GM19452 (cell line): ENCODE results near the gene STXBP6.
"Not testable (repeated sequence)": the region's sequence is repeated elsewhere in the genome, so short reads cannot be mapped to it uniquely, and the experiment has no call there.

Experiments
- ATAC-seq: cut with Tn5 transposase; IDR thresholded peaks from one replicate; pipeline ENCODE4 v1.9.1; 2021; ENCODE audit not compliant: unreplicated experiment

The STXBP6 gene

DNA sequence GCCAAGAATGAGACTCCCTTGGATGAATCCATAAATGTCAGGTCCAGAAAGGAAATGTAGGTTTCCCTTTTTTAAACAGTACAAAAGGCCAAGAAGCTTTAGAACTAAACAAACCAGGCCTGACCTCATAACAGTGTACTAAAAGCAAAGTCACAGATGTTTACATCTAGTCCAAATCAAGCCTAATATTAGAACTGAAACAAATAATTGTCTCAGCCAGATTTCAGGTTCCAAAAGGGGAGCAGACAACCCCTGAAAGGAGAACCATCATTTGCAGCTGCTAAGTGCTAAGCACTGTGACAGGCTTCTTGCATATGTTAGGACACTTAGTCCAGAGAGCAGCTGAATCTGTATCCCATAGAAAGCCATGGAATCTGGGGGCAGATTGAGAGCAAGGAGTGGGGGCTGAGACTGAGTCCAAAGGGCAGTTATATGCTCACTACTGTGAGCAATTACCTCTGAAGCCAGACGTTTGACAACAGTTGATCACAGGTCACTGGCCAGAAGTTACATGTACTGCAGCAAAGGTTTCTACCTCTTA is 90.1 kb downstream of the STXBP6 start:
- peak; percentile 75 for ATAC-seq

DNA sequence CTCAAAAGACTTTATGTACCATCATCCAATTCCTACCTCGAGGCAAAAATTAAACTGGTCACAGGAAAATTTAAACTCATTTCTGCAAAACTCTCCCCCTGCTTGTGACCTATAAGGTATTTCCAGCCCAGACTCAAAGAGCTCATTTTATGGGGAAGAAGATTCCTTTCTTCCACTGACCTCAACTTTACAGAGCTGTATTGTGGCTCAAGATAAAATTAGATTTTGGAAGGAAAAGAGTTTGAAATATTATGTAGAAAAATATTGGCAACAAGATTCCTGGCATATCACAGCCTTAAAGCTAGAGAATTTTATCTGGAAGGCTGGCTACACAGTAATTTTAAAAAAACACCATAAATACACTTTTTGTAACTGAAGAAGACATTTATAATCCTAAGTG is 91.7 kb downstream of the STXBP6 start:
- no peak for ATAC-seq

DNA sequence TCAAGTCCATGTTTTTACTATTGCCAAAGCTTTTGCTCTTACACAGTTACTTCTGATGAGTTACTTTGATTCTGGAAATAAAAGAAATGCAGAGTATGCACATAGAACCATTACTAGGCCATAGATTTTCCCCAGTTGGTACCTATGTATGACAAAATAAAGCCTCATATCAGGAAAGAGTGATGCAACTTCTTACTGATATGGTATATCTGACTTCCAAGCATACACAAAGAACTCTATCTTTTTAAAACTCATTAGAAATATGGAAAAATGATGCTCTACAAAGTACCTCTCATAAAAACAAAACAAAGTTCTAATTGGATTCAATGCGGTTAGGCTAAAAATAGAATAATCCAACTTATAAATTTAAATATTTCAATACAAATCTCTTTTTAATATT is 92.1 kb downstream of the STXBP6 start:
- no peak for ATAC-seq

DNA sequence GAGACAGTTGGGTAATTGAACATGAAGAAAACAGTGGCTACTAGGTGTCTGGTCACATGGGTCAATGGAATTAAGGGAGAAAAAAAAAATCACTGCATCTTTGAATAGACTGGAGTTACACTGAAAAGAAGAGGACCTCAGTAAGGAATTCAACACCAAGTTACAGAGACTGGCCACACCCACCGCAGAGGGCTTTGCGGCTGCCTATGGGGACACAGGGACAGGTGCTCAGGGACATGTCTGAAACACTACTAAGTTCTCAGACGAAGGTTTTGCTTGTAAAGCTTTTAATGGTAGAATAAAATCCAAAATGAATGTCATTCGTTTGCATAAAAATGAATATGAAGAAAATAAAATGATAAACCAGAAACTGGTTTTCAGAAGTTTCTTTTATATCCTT is 93.8 kb downstream of the STXBP6 start:
- no peak for ATAC-seq

DNA sequence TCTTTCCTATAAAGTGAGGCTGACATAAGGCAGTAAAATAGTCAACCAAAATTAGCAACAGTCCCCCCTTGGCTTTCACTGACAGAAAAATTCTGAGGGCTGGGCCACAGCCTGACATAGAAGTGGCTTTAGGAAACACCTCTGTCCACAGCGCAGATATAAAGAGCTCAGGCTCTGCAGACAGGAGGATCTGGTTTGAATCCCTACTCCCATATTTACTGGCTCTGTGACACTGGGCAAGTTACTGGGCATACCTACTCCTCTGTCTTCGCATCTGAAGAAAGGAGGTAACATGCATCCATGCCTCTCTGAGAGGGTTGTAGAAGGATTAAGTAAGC is 95.3 kb downstream of the STXBP6 start:
- no peak for ATAC-seq

DNA sequence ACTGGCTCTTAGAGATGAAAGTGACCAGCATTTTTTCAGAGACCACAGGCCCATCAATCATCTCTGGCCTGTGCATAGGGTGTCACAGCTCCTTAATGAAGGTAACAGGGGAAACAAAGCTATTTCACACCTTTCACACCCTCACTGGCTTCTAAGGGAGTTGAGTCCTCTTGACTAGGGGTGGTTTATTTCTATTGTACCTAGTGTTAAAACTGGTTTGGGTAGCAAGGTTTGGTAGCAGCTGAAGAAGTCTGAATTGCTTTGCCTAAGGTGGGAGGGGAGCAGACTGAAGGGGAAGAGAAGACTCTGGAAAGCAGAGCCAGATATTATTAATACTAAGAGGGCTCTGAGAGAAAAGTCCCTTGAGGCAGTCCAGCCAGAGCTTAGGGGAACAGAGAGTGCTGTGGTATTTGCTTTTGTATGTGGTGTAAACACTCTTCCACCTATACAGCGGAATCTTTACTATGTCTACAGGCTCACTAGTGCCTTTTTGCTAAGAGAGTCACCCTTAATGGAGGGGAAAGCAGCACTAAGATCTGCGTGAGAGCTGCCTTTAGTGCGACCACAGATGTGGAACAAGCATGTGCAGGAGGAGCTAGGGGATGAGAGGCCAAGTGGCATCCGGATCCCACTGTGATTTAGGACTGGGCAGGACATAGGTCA is 95.8 kb downstream of the STXBP6 start:
- ATAC-seq = peak; percentile 84

DNA sequence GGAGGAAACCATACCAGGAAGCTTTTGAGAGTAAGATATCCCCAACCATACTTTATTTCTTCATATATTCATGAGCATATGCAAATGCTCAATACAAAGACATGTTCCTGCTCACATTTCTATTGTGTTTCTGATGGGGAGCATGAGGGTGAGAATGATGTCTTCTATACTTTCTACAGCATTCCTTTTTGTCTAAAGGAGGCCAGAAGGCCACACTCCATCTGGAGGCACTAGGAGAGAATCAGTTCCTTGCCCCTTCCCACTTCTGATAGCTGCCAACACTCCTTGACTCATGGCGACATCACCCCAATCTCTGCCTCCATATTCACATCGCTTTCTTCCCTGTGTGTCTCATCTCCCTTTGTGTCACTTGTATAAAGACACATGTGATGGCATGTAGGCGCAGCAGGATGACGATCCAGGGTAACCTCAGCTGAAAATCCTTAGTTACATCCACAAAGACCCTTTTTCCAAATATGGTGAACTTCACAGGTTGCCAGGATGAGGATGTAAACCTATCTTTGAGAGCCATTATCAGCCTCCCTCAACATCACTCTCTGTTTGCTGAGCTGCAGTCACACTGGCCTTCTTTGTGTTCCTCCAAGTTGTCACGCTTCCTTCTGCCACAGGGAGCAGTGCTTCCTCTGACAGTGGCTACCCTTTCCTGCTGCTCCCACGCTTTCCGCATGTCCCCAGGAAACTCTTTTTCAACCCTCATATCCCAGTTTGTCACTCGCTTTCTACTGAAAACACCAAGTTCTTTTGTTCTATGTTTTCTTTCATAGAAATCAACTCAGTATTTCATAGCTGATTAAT is 96.9 kb downstream of the STXBP6 start:
- ATAC-seq = no peak

DNA sequence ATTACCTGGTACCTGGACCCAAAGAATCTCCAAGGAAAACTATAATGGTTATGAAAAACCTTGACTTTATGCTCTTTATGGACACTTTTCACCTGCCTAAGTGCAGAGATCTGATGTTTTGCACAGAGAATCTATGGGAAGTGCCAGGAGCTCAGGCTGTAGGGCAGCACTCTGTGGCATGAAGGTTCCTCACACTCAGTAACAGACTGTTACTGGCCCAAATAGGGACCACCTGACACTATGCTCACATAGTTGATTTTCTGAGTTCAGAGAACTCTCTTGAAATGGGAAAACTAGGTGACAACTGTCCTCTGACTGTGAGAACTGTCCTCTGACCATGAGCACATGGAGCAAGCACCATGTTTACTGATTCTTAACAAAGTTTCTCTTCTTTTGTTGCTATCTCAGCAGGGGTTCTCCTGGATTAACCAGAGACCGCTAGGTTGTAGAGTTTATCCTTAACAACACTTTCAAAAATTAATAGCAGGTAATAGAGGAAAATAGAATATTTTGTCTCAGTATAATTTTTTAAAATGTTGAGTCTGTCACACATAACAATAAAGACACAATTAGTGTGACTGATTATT is 101.6 kb downstream of the STXBP6 start:
- ATAC-seq = no peak

DNA sequence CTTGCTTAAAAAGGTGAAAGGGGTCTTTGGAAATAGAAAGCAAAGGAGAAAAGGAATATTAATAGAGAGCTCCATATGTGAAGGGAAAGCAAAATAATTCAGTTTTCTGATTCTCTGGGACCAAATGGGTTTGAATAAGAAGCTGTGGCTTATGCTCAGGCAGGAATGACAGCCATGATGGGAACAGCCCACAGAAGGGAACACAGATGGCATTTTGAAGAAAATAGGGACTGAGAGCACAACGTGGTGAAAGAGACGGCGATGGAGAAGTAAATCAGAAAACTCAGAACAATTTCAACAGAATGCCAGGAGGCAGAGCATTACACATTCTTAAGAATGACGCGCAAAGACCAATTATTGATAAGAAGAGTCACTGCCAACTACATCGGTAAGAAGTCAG is 102.8 kb downstream of the STXBP6 start:
- no peak for ATAC-seq

DNA sequence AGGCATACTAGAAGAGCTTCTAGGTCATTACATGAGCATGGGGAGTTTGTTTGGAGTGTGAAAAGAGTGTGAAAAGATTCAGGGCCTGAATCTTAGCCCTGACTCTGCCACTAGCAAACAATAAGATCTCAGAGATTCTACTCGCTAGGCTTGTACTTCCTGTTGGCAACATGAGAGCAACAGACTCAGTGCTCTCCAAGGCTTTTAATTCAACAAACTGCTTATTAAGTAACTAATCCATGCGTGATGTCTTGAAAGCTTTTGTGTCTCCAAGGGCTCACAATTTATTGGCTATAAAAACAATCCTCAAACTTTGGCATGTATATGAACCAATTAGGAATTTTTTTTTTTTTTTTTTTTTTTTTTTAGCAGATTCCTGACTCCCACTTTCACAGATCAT is 105.1 kb downstream of the STXBP6 start:
- ATAC-seq = no peak

DNA sequence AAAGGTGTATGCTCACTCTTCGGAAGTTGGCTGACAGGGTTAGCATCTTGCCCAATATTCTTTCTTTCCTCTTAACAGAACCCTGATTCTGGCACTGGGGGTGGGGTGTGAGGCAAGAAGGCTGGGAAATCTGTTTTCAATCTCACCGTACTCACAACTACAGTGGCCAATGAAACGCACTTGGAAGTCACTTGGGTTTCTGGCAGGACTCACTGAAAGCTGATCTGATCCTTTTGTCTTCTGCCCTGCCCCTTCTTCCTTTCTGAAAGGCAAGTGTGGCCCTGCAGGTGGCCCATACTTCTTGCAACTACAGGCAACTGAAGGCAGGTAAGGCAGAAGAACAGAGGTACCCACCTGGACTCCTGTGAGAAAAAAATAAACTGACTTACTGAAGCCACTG is 106.9 kb downstream of the STXBP6 start:
- ATAC-seq = no peak

DNA sequence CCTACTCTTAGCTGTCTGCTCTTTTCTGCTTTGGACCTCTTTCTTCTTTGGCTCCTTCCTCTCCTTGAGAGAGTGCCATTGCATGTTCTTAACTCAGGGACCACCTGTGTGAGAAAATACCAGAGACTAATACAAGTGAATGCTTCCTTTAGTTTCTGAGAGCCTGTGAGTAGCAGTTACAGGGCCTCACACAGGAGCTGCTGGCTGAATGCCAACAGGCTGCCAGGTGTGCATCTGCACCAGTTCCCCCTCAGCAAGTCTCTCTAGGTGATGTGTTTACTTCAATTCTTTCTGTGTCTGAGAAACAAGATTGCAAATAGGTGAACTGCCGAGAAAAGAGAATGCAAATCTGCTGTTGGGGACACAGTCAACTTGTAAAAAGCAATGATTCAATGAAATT is 108.2 kb downstream of the STXBP6 start:
- ATAC-seq = no peak

DNA sequence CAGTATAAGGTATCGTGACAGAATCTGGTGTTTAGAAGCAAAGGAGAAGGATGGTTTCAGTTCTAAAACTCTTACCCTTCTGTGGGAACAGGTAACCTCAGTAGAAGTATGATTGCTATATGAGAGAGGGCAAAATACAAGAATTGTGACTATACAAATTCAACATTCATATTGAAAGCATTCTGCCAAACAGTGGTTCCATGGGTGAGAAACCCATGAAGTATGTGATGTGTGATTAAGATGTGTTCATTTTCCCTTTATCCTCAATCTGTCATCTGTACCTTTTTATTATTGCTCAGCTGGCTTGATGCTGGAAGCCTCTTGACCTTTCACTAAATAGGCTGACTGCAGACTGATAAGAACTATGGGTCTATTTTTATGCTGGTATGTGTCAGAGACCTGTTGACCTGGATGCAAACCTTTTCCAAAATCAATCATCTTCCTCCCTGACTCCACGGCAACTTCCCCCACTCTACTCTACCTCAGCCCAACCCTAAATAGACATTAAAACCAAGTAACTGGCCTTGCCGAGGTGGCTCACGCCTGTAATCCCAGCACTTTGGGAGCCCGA is 109.6 kb downstream of the STXBP6 start:
- no peak for ATAC-seq

DNA sequence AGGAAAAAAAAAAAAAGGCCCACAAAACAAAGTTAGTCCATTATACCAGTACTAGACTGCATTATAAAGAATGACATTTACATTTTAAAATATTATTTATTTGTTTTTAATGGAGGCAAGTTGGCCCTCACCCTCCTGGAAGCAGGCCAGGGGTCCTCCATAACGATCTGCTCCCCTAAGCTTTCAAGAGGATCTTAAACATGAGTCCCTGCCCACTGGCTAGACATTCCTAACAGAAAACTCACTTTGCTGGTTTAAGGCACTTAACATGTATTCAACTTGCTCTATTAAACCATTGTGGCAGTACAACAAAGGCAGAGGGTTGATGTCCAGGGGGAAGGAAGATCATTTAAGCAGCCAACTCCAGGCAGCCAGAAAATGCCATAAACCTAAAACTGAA is 111.4 kb downstream of the STXBP6 start:
- ATAC-seq = no peak

DNA sequence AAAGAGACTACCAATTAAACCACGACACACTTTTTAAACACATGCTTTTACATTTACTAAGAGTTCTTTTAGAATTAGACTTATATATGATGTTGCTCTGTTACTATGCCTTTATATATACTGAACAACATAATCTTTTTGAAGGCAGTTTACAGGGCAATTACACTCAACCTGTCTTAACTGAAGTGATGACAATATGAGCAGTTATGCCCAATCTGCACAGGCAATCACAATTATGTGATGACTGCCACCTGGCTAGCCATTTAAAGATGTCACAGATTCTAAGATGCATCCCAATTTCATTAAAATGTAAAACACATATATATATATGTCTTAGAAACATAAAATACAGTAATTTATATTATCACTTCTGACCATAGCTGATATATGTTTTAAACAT is 112.6 kb downstream of the STXBP6 start:
- ATAC-seq = no peak

DNA sequence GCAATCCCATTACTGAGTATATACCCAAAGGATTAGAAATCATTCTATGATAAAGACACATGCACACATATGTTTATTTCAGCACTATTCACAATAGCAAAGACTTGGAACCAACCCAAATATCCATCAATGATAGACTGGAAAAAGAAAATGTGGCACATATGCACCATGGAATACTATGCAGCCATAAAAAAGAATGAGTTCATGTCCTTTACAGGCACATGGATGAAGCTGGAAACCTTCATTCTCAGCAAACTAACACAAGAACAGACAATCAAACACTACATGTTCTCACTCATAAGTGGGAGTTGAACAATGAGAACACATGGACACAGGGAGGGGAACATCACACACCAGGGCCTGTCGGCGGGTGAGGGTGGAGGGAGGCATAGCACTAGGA is 113.2 kb downstream of the STXBP6 start:
- ATAC-seq = not testable (repeated sequence)

DNA sequence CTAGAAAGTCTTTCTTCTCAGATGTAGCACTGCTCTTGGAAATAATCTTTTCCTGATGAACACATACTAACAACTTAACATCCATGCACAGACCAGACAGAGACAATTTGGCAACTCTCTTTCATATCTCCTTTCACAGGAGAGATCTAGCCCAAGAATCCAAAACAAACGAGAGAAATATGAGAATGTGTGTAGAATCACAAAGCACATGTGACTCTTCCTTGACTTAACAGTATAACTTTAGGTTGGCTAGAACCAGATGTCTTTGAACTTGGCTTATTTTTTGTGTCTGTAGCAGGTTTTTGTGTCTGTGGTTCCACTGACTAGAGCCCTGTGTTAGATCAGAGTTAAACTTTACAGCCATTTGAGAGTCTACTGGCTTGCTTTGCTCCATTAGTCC is 114.2 kb downstream of the STXBP6 start:
- no peak for ATAC-seq

DNA sequence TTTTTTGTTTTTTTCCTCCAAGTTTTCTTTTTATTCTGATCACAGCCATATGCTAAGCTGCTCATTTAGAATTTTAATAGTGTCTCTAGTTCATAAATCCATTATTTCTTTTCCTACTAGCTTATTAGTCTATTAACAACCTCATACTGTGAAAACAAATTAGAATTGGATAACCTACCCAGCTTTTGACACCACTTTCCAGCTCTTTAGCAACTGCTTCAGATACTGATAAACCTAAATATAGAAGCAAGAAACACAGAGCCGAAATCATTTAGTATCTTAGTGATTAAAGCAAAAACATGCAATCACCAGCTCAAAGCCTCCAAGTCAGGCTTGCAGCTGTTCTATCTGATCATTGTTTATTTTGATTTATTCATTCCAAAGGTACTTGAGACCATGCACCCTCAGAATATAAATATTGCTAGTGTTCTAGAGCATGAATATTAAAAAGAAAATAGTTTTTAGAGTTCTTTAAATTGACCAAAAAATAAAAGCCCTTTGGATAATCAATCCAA is 121.5 kb downstream of the STXBP6 start:
- ATAC-seq = no peak

DNA sequence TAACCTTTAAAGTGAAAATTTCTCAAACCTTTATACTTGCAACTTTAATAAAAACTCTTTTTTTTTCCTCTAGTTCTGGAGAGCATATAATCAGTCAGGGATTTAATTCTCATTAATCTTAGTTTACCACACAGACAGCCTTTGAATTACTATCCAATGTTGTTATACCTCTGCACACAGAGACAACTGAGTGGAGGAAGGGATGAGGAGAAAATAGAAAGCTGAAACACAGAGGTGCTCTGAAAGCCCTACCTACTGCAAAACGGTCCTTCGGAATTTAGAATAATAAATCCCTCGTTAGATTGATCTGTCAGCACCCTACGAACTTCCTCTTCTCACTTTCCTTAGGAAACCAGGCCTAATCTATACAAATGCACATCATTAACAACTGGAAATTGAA is 122.1 kb downstream of the STXBP6 start:
- no peak for ATAC-seq

DNA sequence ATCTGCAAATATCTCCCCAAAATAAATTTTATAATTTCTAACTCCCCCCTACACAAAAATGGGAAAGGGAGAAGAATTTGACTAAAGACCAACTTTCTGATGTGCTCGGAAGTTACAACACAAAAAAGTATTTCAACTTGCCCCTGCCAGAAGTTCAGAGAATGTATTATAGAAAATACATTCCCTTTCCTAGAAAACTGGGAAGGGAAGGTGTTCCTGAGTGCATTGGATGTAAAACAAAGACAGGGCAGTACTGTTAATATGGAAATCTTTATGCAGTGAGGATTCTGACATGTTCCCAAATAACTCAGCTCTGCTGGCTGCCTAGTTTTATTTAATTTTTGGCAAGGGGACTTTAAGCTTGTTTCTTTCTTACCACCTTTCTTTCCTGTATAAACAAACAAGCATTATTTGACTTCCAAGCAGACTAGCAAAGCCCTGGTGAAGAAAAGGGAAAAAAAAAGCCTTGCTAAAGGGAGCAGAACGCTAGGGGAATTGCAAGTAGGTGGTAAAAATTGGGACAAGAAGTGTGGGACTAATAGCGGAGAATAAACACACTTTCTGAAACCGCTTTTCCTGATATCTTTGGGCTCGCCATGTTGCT is 124.1 kb downstream of the STXBP6 start:
- ATAC-seq = no peak

DNA sequence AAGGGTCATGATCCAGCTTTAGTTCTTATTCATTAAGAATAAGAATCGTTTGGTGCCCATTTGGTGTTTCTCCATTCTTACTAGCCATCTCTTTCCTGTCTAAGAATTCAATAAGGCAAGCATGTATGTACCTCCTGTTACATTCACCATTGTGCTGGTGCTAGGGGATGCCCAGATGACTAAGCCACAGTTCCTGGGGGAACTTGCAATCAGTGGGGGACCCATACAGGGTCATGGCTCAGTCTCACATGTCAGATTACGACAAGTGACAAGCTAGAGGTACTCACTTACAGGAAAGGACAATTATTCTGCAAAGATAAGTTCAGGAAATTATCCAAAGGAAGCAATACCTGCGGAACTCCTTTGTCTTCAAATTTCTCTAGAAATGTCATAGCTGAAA is 125.4 kb downstream of the STXBP6 start:
- ATAC-seq = no peak
